T-helper 2 cell treated with Interferon-gamma antibody and Interleukin-4, amounts not matched to agents 100 ng/mL and 5 ng/mL, for 36 hours (primary cell): ENCODE data around the gene TEKT5. TPM values are rescaled to one million over a fixed set of nuclear protein-coding genes. Genes with fewer than 3 reads are reported as not detected.
"Not testable (repeated sequence)": the region's sequence is repeated elsewhere in the genome, so short reads cannot be mapped to it uniquely, and the experiment has no call there.

ENCODE experiments used
- intact Hi-C: fragments of 100-400 bp; cut with micrococcal nuclease; formaldehyde crosslinking; loops from one replicate; pipeline ENCODE4 v1.15.1; 2023
- total RNA-seq: library from RNA; stranded (reverse); gene quantifications from 2 replicates; pipeline ENCODE4 v1.2.3, GENCODE V29; 2022

Gene TEKT5
- total RNA-seq, 1 donor from 2014 or later, result not detected

- intact Hi-C loops, result no loop called here
Measured at GRCh38 chr16:10661737-10662136, 33.0 kb downstream of the TEKT5 start.

- intact Hi-C loops, result no loop called here
Measured at GRCh38 chr16:10660950-10661635, 33.6 kb downstream of the TEKT5 start.

GRCh38 chr16:10658943-10659342 lies 35.8 kb downstream of the TEKT5 start:
- intact Hi-C loops, result no loop called here

DNA sequence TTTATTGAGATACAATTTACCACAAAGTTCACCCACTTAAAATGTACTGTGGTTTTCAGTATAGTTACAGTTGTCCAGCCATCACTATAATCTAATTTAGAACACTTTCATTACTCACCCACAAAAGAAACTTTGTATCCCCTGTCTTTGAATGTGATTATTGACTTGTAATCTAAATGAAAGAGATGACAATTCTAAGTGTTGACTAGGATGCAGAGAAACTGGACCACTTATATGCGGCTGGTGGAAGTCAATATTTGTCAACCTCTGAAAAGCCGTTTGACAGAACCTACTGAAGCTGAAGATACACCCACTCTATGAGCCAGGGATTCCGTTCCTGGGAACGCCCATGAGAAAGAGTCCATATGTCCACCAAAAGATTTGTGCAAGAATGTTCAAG lies 36.8 kb downstream of the TEKT5 start:
- intact Hi-C loops, result no loop called here

DNA sequence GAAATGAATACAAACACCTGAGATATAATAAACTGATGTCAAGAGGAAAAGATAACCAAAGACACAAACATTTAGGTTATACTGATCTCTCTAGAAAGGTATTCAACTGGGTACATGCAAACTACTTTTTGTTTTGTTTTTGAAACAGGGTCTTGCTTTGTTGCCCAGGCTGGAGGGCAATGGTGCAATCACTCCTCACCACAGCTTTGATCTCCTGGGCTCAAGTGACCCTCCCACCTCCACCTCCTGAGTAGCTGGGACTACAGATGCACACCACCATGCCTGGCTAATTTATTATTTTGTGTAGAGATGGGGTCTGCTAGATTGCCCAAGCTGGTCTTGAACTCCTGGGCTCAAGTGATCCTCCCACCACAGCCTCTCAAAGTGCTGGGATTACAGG lies 38.1 kb downstream of the TEKT5 start:
- intact Hi-C loops, result no loop called here

DNA sequence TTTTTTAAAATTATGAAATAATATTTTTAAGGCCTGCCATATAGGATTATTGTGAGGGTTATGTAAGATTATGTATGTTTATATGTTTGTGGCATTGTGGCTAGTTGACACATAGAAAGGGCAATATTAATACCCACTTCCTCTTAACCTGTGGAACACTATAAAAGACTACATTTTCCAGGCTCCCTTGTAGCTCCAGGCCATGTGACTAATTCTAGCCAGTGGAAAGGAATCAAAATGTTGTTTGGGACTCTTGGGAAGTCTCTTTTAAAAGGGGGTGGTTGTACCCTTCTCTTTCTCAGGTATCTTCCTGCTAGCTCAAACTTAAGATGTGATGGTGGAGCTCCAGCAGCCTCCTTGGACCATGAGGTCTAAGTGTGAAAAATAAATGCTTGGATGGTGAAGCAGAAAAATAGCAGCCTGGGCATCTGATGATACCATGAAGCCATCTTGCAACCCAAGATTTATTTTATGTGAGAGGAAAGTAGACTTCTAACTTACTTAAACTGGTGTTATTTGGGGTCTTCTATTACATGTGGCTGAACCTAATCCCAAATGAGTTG lies 39.2 kb downstream of the TEKT5 start:
- intact Hi-C loops, result no loop called here

DNA sequence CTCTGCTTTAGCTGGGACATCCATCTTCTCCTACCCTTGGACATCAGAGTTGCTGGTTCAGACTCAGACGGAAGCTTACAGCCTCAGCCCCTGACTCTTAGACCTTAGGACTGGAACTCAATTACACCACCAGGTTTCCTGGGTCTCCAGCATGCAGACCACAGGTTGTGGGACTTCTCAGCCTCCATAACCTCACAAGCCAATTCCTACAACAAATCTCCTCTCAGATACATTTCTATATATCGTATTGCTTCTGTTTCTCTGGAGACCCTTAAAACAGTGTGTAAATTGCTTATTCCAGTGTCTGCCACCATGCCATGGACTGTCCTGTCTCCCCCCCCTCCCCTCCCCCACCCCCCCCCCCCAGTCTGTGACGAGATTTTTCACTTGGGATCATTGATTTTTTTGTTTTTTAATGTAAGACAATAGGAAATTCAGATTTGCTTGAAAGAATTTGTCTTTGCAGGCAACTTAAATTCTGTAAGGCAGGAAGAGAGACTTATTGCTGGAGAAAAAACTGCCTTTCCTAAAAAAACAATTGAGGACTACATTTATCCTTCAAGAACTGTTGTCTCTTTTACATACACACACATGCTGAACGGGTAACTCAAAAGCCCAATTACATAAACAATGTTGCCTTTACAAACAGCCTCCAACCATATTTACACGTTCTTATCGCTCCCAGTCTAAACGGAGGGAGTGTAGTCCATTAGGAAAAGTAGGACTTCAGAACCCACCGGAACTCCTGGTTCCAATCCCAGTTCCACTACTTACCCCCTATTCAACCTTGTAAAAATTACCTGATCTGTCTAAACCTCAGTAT lies 39.9 kb downstream of the TEKT5 start:
- intact Hi-C loops, result no loop called here

DNA sequence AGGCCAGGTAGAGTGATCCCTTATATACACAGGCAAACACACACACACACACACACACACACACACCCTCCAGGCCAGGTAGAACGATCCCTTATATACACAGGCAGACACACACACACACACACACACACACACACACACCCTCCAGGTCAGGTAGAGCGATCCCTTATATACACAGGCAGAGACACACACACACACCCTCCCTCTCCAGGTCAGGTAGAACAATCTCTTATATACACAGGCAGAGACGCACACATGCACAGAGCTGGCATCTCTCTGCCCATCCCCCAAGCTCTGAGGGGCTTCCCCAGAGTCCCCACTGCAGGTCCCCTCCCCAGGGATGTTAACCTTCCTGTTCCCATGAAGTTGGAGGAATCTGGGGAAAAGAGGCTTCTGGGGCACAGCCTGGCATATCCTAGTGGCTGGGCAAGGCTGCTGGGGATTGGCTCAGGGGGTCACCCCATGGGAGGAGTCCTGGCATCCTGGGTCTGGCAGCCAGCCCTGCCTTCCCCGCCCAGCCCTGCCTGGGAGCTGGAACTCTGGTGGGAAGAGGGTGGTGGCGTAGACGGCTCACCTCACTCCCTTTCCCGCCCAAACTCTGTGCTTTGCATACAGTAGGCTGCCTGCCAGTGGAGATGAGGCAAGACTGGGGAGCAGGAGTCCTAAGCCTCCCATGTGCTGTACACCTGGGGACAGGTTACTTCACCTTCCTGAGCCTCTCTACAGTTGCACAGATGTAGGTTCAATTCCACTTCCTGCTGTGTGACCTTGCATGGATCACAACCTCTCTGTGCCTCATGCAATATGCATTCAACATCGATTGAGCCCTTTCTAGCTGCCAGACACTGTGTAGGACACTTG lies 41.8 kb downstream of the TEKT5 start:
- intact Hi-C loops, result no loop called here

DNA sequence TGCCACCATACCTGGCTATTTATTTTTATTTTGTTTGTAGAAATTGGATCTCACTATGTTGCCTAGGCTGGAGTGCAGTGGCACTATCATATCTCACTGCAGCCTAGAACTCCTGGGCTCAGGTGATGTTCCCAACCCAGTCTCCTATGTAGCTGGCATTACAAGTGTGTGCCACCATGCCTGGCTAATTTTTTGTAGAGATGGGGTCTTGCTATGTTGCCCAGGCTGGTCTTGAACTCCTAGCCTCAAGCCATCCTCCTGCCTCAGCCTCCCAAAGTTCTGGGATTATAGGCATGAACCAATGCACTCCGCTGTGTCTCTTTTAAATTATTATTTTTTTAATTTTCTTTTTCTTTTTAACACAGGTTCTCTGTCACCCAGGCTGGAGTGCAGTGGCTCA lies 45.6 kb downstream of the TEKT5 start:
- intact Hi-C loops, result not testable (repeated sequence)

- intact Hi-C loops, result no loop called here
Measured at GRCh38 chr16:10647721-10648296, 46.9 kb downstream of the TEKT5 start.

- intact Hi-C loops, result no loop called here
Measured at GRCh38 chr16:10647264-10647720, 47.4 kb downstream of the TEKT5 start.

GRCh38 chr16:10646581-10647263 lies 48.0 kb downstream of the TEKT5 start:
- intact Hi-C loops, result no loop called here

DNA sequence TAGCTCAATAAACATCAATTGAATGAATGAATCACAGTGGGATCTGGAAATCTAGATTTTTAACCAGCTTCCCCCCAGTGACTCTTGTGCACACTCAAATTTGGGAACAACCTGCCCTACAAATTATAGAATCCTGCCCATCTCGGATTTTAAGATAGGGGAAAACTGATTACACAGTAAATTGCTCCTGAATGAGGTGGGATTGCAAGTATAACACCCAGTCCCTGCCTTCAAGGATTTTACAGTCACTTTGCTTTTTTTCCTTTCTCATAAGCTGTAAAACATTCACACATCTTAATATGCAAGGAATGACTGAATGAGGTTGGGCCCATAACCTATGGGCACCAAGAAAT lies 48.5 kb downstream of the TEKT5 start:
- intact Hi-C loops, result no loop called here

- intact Hi-C loops, result no loop called here
Measured at GRCh38 chr16:10644092-10644491, 50.6 kb downstream of the TEKT5 start.

GRCh38 chr16:10642964-10643363 lies 51.8 kb downstream of the TEKT5 start:
- intact Hi-C loops, result no loop called here

GRCh38 chr16:10641953-10642949 lies 52.5 kb downstream of the TEKT5 start:
- intact Hi-C loops, result no loop called here

DNA sequence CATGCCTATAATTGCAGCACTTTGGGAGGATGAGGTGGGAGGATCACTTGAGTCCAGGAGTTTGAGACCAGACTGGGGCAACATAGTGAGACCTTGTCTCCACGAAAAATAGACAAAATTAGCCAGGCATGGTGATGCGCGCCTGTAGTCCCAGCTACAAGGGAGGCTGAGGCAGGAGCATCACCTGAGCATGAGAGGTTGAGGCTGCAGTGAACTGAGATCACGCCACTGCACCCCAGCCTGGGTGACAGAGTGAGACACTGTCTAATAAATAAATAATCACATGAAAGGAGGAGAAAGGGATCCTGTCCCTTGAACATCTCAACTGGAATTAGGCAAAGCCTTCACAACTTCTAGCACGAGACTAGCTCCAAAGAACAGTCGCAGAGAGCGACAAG lies 53.2 kb downstream of the TEKT5 start:
- intact Hi-C loops, result no loop called here

- intact Hi-C loops, result no loop called here
Measured at GRCh38 chr16:10640934-10641333, 53.8 kb downstream of the TEKT5 start.

- intact Hi-C loops, result no loop called here
Measured at GRCh38 chr16:10638101-10638500, 56.6 kb downstream of the TEKT5 start.
